Astrocyte (in vitro differentiated cells and primary cell): ENCODE measurements around the gene OR5M11.

ENCODE experiments used
- CTCF ChIP-seq: IDR thresholded peaks from 2 replicates; pipeline ENCODE4 v1.5.1; 2011; ENCODE audit warnings: low read depth, mild to moderate bottlenecking, inconsistent platforms, low read length, moderate library complexity; ENCODE audit not compliant: insufficient read depth
- EZH2 ChIP-seq: IDR thresholded peaks from 2 replicates; pipeline ENCODE4 v1.6.1; 2012; ENCODE audit warnings: mild to moderate bottlenecking, low read length, inconsistent platforms; ENCODE audit not compliant: insufficient read depth

GRCh38 chr11:56497010-56497409, 46.0 kb downstream of the OR5M11 start:
- TF ChIP-seq CTCF, result no peak
- TF ChIP-seq EZH2, result no peak
